Embryonic facial prominence (tissue), 1 donor: ENCODE results near the gene CDC27.
"Not testable (repeated sequence)": the region's sequence is repeated elsewhere in the genome, so short reads cannot be mapped to it uniquely, and the experiment has no call there.

Experiments
- DNase-seq: peaks from one replicate; pipeline ENCODE4 v3.0.0-alpha.2; 2016; ENCODE audit errors: extremely low spot score

CDC27 gene

DNA sequence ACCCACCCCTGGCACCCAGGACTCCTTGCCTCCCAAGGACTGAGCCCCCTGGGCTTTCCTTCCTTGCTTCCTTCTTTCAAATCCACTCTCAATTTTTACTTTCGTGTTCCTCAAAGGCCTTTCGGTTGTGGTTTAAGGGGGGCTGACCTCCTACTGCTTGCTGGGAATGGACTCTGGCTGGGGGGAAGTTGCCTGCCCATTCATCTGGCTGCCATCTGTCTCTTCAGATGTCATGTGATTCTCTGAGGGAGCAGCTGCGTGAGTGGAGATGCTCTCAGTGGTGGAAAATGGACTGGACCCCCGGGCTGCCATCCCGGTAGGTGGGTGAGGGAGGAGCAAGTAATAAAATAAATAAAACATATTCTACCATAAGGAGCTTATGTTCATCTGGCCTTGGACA, 116.2 kb downstream of the CDC27 start:
- DNase-seq = no peak

DNA sequence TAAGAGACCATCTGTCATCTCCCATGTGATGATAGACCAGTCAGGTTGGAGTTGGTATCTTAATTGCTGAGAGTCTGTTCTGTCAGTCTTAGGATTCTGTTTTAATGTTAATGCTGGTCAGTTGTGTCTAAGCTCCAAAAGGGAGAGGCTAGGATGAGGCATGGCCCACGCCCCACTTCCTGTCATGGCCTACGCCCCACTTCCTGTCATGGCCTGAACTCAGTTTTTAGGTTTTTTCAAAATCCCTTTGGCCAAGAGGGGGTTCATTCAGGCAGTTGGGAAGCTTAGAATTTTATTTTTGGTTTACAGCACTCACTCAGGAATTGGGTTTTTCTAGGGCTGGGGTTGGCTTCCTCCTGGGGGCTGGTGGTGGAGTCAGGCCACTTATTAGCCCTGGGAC, 117.9 kb downstream of the CDC27 start:
- not testable (repeated sequence) for DNase-seq

DNA sequence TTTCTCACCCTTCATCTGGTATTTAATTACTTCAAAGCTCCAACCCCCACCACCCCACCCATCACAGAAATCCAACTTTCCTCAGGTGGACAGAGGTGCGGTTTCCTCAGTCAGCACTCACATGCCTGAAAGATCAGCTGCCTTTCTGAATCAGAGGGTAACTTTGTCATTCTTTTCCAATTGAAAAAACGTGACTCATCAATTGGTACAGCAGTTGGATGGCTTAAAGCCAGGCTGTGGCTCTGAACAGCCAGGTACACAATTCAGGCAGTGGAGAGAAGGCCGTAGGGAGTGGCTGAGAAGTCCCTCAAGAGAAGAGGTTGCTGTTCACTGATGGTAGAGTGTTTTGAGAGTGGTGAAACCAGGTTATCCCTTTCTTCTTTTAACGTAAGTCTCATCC, 118.8 kb downstream of the CDC27 start:
- DNase-seq = not testable (repeated sequence)
